Hematopoietic multipotent progenitor cell treated with erythropoietin and hydrocortisone succinate and interleukin-3 and kit ligand, for 8 days (in vitro differentiated cells): Measurements from ENCODE around the gene SLX4.
A peak's percentile ranks its signal among the peaks of the same experiment; 100 is the strongest.
"Not testable (repeated sequence)": the region's sequence is repeated elsewhere in the genome, so short reads cannot be mapped to it uniquely, and the experiment has no call there.

ENCODE experiments used
- DNase-seq: peaks from one replicate; pipeline ENCODE4 v3.0.0-alpha.2; 2015

SLX4 gene

GRCh38 chr16:3611146-3611975 is at the start of gene SLX4:
TSS of gene SLX4 (minus strand) at chr16:3611606. CDS start at chr16:3608964, 2,642 bp downstream.
- DNase-seq = peak; percentile 91

GRCh38 chr16:3659251-3659650 is 47.8 kb upstream of the SLX4 start:
- DNase-seq = no peak

- DNase-seq = no peak
Measured at GRCh38 chr16:3656491-3657468, 45.4 kb upstream of the SLX4 start.

GRCh38 chr16:3656160-3656490 is 44.7 kb upstream of the SLX4 start:
- not testable (repeated sequence) for DNase-seq

GRCh38 chr16:3655396-3656159 is 44.2 kb upstream of the SLX4 start:
- no peak for DNase-seq

- DNase-seq = no peak
Measured at GRCh38 chr16:3655030-3655395, 43.6 kb upstream of the SLX4 start.

- DNase-seq = peak; percentile 77
Measured at GRCh38 chr16:3654249-3654991, 43.0 kb upstream of the SLX4 start, which contains the start of gene DNASE1. TSS of gene DNASE1 (plus strand) at chr16:3654691. CDS start at chr16:3655374, 683 bp downstream.

GRCh38 chr16:3652373-3653195 is 41.2 kb upstream of the SLX4 start:
- DNase-seq = no peak

- DNase-seq = no peak
Measured at GRCh38 chr16:3651461-3652372, 40.3 kb upstream of the SLX4 start.

- no peak for DNase-seq
Measured at GRCh38 chr16:3650631-3651265, 39.3 kb upstream of the SLX4 start.

GRCh38 chr16:3646348-3646920 is 35.0 kb upstream of the SLX4 start:
- no peak for DNase-seq

GRCh38 chr16:3645504-3646347 is 34.3 kb upstream of the SLX4 start:
- no peak for DNase-seq

- DNase-seq = no peak
Measured at GRCh38 chr16:3645108-3645503, 33.7 kb upstream of the SLX4 start.

- DNase-seq = no peak
Measured at GRCh38 chr16:3643095-3643730, 31.8 kb upstream of the SLX4 start.

- no peak for DNase-seq
Measured at GRCh38 chr16:3642397-3643094, 31.1 kb upstream of the SLX4 start.

GRCh38 chr16:3641801-3642396 is 30.5 kb upstream of the SLX4 start:
- no peak for DNase-seq
